HepG2 (cell line): Measurements from ENCODE around the gene SLC6A9. TPM values are rescaled to one million over a fixed set of nuclear protein-coding genes. Genes with fewer than 3 reads are reported as not detected.

ENCODE experiments used
- ATAC-seq: fragments of 200-7000 bp; cut with Tn5 transposase; 3 replicates; pipeline ENCODE4 v1.9.1; 2020; ENCODE audit warnings: mild to moderate bottlenecking, moderate library complexity
- BruUV-seq: library from RNA; stranded (reverse); fragments of 400-500 nt; replicated peaks from 2 replicates; lab custom pipeline; 2021; lab: Mats Ljungman, UMichigan
- CTCF ChIA-PET: fragments of 300-600 bp; formaldehyde crosslinking; extraction: SDS; loops from one replicate; lab custom pipeline; 2021; ENCODE audit warnings: low total read pairs, inconsistent platforms, low intra/inter-chr PET ratio; lab: Yijun Ruan, JAX
- POLR2A ChIA-PET: fragments of 350-600 bp; sonication (Branson Sonifier 250); formaldehyde crosslinking; loops from one replicate; lab custom pipeline; 2020; ENCODE audit warnings: antibody characterized with exemption, inconsistent platforms; lab: Yijun Ruan, JAX
- DNase-seq: peaks from one replicate; pipeline ENCODE4 v3.0.0-alpha.2; 2015; ENCODE audit warnings: low spot score
- FAIRE-seq: peaks from 3 replicates; lab custom pipeline; 2011; peaks lifted over from hg19 to GRCh38; lab: Jason Lieb, UNC
- H2AFZ ChIP-seq: one replicate; pipeline ENCODE4 v1.6.1; 2011; ENCODE audit warnings: low read length, inconsistent platforms
- H3K27ac ChIP-seq: fragments of 300-600 bp; 3 replicates; pipeline ENCODE4 v1.8.0; 2011; ENCODE audit warnings: mixed run types, mild to moderate bottlenecking, mixed read lengths, low read length, inconsistent platforms; ENCODE audit not compliant: insufficient read depth; ENCODE audit errors: extremely low read length
- H3K27me3 ChIP-seq, 2 experiments: fragments of 200-600 bp in 1 of 2; 2 replicates in 1 of 2; 3 replicates in 1 of 2; pipeline versions ENCODE4 v1.6.0 to v1.8.0; 2011; ENCODE audit warnings: low read length in 2 of 2, mild to moderate bottlenecking in 2 of 2, moderate library complexity in 2 of 2, inconsistent platforms in 1 of 2; ENCODE audit not compliant: insufficient read depth in 2 of 2, control insufficient read depth in 1 of 2
- H3K36me3 ChIP-seq, 2 experiments: fragments of 200-600 bp in 1 of 2; replicated peaks in 1 of 2; 2 replicates in 1 of 2; 3 replicates in 1 of 2; pipeline versions ENCODE4 v1.5.1 to v1.8.0; 2011; ENCODE audit warnings: low read length in 2 of 2, inconsistent platforms in 1 of 2; ENCODE audit not compliant: insufficient read depth in 2 of 2, control insufficient read depth in 1 of 2
- H3K4me1 ChIP-seq: 2 replicates; pipeline ENCODE4 v1.5.1; 2012; ENCODE audit warnings: low read length, inconsistent platforms; ENCODE audit not compliant: insufficient read depth
- H3K4me2 ChIP-seq: 2 replicates; pipeline ENCODE4 v1.6.0; 2011; ENCODE audit warnings: low read depth, low read length, inconsistent platforms
- H3K4me3 ChIP-seq, 3 experiments: fragments of 200-600 bp in 1 of 3; sonication (generic), shearing (Covaris generic) in 1 of 3; replicated peaks in 1 of 3; 2 replicates each; pipeline ENCODE4 v1.5.1; 2011 to 2016; ENCODE audit warnings: low read length in 3 of 3, inconsistent platforms in 2 of 3, low read depth in 2 of 3, mild to moderate bottlenecking in 2 of 3, control low read depth in 1 of 3, mixed read lengths in 1 of 3; ENCODE audit not compliant: insufficient read depth in 1 of 3
- H3K79me2 ChIP-seq: one replicate; pipeline ENCODE4 v1.6.1; 2011; ENCODE audit warnings: low read length, inconsistent platforms; ENCODE audit not compliant: insufficient read depth
- H3K9ac ChIP-seq: 2 replicates; pipeline ENCODE4 v1.6.0; 2011; ENCODE audit warnings: mild to moderate bottlenecking, low read depth, low read length, inconsistent platforms; ENCODE audit not compliant: insufficient read depth
- H3K9me3 ChIP-seq: 2 replicates; pipeline ENCODE4 v1.5.1; 2012; ENCODE audit warnings: mild to moderate bottlenecking, low read length
- H4K20me1 ChIP-seq: 2 replicates; pipeline ENCODE4 v1.6.0; 2011; ENCODE audit warnings: inconsistent platforms, mild to moderate bottlenecking, low read length, moderate library complexity; ENCODE audit not compliant: insufficient read depth
- AGO2 ChIP-seq: fragments of 200-400 bp; formaldehyde crosslinking; optimal IDR thresholded peaks from 2 replicates; pipeline ENCODE3; 2017; ENCODE audit warnings: mild to moderate bottlenecking, low read depth, low read length, moderate library complexity
- FOXA1 ChIP-seq, 2 experiments: fragments of 450-650 bp in 1 of 2; sonication (generic) in 1 of 2; formaldehyde crosslinking in 1 of 2; IDR thresholded peaks; 2 replicates each; pipeline versions ENCODE4 v1.4.0 to v1.6.1; 2016 to 2020; ENCODE audit warnings: missing genetic modification reagents in 1 of 2
- HMGA1 ChIP-seq: sonication (generic); formaldehyde crosslinking; conservative IDR thresholded peaks from 2 replicates; pipeline ENCODE4 v1.4.0; 2020; ENCODE audit warnings: missing genetic modification reagents
- JDP2 ChIP-seq: sonication (generic); formaldehyde crosslinking; IDR thresholded peaks from 2 replicates; pipeline ENCODE4 v1.8.1; 2022; ENCODE audit warnings: missing genetic modification reagents, borderline replicate concordance
- KAT2B ChIP-seq: fragments of 150-350 bp; IDR thresholded peaks from 2 replicates; pipeline ENCODE4 v1.6.1; 2014; ENCODE audit warnings: low read depth, low read length, borderline replicate concordance
- PCBP1 ChIP-seq: fragments of 200-400 bp; formaldehyde crosslinking; IDR thresholded peaks from 2 replicates; pipeline ENCODE4 v1.6.1; 2017; ENCODE audit warnings: mild to moderate bottlenecking, low read depth, low read length, borderline replicate concordance
- SIN3A ChIP-seq: IDR thresholded peaks from 2 replicates; pipeline ENCODE4 v1.6.1; 2011; ENCODE audit warnings: low read depth, mild to moderate bottlenecking, control low read depth, low read length, borderline replicate concordance
- ZNF121 ChIP-seq: sonication (generic); formaldehyde crosslinking; IDR thresholded peaks from 2 replicates; pipeline ENCODE4 v1.5.0; 2020; ENCODE audit warnings: mild to moderate bottlenecking, missing genetic modification reagents
- ZNF251 ChIP-seq: sonication (generic); formaldehyde crosslinking; IDR thresholded peaks from 2 replicates; pipeline ENCODE4 v1.9.0; 2021; ENCODE audit warnings: mild to moderate bottlenecking, missing genetic modification reagents
- ZNF281 ChIP-seq: sonication (generic); formaldehyde crosslinking; IDR thresholded peaks from 2 replicates; pipeline ENCODE4 v1.4.0; 2020; ENCODE audit warnings: missing genetic modification reagents, borderline replicate concordance
- ZNF670 ChIP-seq: sonication (generic); formaldehyde crosslinking; IDR thresholded peaks from 2 replicates; pipeline ENCODE4 v1.8.0; 2022; ENCODE audit warnings: mild to moderate bottlenecking, missing genetic modification reagents, borderline replicate concordance
- ZNF83 ChIP-seq: sonication (generic); formaldehyde crosslinking; IDR thresholded peaks from 2 replicates; pipeline ENCODE4 v1.4.0; 2020; ENCODE audit warnings: missing genetic modification reagents, mild to moderate bottlenecking, borderline replicate concordance
- WGBS: methylation state at CpG from one replicate; pipeline ENCODE4 v1.1.6; 2017; ENCODE audit warnings: low lambda C conversion rate; 5-methylcytosine and 5-hydroxymethylcytosine counted together
- in situ Hi-C: cut with HindIII; loops from 2 replicates; pipeline ENCODE4 v1.10.0; 2017; ENCODE audit warnings: low pct_unique_long_range_greater_than_20kb; ENCODE audit not compliant: extremely low pct_ligation_motif_present
- intact Hi-C: fragments of 100-400 bp; cut with micrococcal nuclease; formaldehyde crosslinking; loops from one replicate; pipeline ENCODE4 v1.10.0; 2022; ENCODE audit not compliant: unreplicated experiment
- polyA plus RNA-seq, 8 experiments: library from polyadenylated mRNA; depleted of rRNA in 3 of 8; stranded (reverse) in 7 of 8; unstranded in 1 of 8; fragments of >200 nt; fragmentation: Illumina TruSeq in 4 of 8; extraction: Trizol in 4 of 8; gene quantifications; 2 replicates each; pipeline versions ENCODE4 v1.2.1 to v1.2.3, GENCODE V29; 2011 to 2016; ENCODE audit warnings: low read depth in 4 of 8, missing spikeins in 1 of 8, mixed read lengths in 1 of 8; ENCODE audit not compliant: insufficient read depth in 1 of 8
- total RNA-seq, 5 experiments: library from RNA; depleted of rRNA; stranded (reverse); fragments of >200 nt; fragmentation: Illumina TruSeq; extraction: Trizol; gene quantifications; 2 replicates each; pipeline ENCODE4 v1.2.3, GENCODE V29; 2016; ENCODE audit warnings: low read depth in 1 of 5
- TF ChIP-seq, protein P1 (sequence below): sonication (generic); formaldehyde crosslinking; IDR thresholded peaks from 2 replicates; pipeline ENCODE4 v1.4.0; 2020; ENCODE audit warnings: missing genetic modification reagents, borderline replicate concordance

SLC6A9 gene
- total and polyA plus RNA-seq, 2 of the 13 experiments (the other 11 are each of a cell fraction or from before 2014, with no cell fraction given), result 8.5 to 9.9 TPM

DNA sequence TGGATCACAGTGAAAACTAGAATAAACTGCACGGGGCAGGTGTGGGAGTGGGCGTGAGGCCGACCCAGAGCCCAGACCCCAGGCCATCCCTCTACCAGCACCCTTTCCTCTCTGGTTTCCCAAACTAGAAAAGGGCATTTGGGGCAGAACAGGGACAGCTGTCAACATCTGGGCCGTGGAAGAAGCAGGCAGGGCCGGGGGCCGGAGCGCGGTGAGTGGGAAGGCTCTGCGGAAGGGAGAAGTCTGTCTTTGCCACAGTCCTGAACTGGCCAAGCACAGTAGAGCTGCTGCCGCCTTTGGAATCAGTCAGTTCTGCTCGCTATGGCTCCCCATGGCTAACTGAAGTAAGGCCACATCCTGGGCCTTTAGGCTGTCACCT is 33.3 kb downstream of the SLC6A9 start (continued):
- no peak for TF ChIP-seq ZNF83
- TF ChIP-seq HMGA1 (CRISPR knock-in tag), result no peak
- no peak for TF ChIP-seq ZNF251 (CRISPR knock-in tag)
- TF ChIP-seq ZNF670 (CRISPR knock-in tag), result no peak
- TF ChIP-seq PCBP1, result no peak

- H3K36me3 ChIP-seq, result peaks cover 5 to 17% of the 10 kb centered on the region in 2 experiments; a peak in 4 of 5 replicates
- H3K79me2 ChIP-seq, result no peaks in the 10 kb centered on the region
- H3K9me3 ChIP-seq, result no peaks in the 10 kb centered on the region
- H3K27ac ChIP-seq, result no peak overlapping the region
- intact Hi-C loops, result no loop called here
- H3K27me3 ChIP-seq, result no peaks in the 10 kb centered on the region
- TF ChIP-seq JDP2 (no peak), FOXA1 (IDR thresholded peaks at IDR 0.05) (no peak), FOXA1 (CRISPR knock-in tag; IDR thresholded peaks at IDR 0.05) (0 out of 2 replicates have a peak, but pooled peaks have one; percentile 14), KAT2B (no peak), ZNF281 (CRISPR knock-in tag) (peak; percentile 54; the same call in 1 of the 2 replicates), ZNF121 (CRISPR knock-in tag) (no peak), AGO2 (peak; percentile 54), SIN3A (no peak)
- TF ChIP-seq, protein P1, sequence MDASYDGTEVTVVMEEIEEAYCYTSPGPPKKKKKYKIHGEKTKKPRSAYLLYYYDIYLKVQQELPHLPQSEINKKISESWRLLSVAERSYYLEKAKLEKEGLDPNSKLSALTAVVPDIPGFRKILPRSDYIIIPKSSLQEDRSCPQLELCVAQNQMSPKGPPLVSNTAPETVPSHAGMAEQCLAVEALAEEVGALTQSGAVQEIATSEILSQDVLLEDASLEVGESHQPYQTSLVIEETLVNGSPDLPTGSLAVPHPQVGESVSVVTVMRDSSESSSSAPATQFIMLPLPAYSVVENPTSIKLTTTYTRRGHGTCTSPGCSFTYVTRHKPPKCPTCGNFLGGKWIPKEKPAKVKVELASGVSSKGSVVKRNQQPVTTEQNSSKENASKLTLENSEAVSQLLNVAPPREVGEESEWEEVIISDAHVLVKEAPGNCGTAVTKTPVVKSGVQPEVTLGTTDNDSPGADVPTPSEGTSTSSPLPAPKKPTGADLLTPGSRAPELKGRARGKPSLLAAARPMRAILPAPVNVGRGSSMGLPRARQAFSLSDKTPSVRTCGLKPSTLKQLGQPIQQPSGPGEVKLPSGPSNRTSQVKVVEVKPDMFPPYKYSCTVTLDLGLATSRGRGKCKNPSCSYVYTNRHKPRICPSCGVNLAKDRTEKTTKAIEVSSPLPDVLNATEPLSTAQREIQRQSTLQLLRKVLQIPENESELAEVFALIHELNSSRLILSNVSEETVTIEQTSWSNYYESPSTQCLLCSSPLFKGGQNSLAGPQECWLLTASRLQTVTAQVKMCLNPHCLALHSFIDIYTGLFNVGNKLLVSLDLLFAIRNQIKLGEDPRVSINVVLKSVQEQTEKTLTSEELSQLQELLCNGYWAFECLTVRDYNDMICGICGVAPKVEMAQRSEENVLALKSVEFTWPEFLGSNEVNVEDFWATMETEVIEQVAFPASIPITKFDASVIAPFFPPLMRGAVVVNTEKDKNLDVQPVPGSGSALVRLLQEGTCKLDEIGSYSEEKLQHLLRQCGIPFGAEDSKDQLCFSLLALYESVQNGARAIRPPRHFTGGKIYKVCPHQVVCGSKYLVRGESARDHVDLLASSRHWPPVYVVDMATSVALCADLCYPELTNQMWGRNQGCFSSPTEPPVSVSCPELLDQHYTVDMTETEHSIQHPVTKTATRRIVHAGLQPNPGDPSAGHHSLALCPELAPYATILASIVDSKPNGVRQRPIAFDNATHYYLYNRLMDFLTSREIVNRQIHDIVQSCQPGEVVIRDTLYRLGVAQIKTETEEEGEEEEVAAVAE (CRISPR knock-in tag), result no peak
- H3K4me2 ChIP-seq, result no peak overlapping the region
- no peaks in the 10 kb centered on the region for H4K20me1 ChIP-seq
- ChIA-PET CTCF (no interaction called here), POLR2A (interaction anchor here (1.4 kb wide), 1 partner anchor 34 kb away, joined by 4 read pairs; the partner anchor contains the start of gene SLC6A9)
- H3K9ac ChIP-seq, result no peak overlapping the region
- H3K4me1 ChIP-seq, result peaks cover 38% of the 10 kb centered on the region
- in situ Hi-C loops, result loop anchor here (5.0 kb wide), 1 partner anchor 35 kb away; the partner anchor contains the start of gene SLC6A9
- no peak overlapping the region for H3K4me3 ChIP-seq
- H2AFZ ChIP-seq, result no peak overlapping the region
- DNase-seq, result no peak
- no TSS peak for BruUV-seq
- no peak for FAIRE-seq
- 92% methylated on average over 11 of the region's 22 CpGs for WGBS
- ATAC-seq, result no peak
These were observed 33.8 kb downstream of the SLC6A9 start for GRCh38 chr1:43997295-43997999.
